DOHH2 (cell line): ENCODE measurements around the gene IFNA1.
A peak's percentile ranks its signal among the peaks of the same experiment; 100 is the strongest.

Source experiments
- H3F3A ChIP-seq: fragments of 200-600 bp; sonication (generic), shearing (Covaris generic); 2 replicates; pipeline ENCODE4 v1.6.0; 2016; ENCODE audit warnings: antibody characterized with exemption, mild to moderate bottlenecking; ENCODE audit not compliant: control insufficient read depth, insufficient read depth
- H3K27ac ChIP-seq: fragments of 200-600 bp; sonication (generic); 2 replicates; pipeline ENCODE4 v1.5.1; 2014; ENCODE audit warnings: low read depth, mild to moderate bottlenecking, low read length, moderate library complexity
- H3K27me3 ChIP-seq: fragments of 200-600 bp; sonication (generic); 2 replicates; pipeline ENCODE4 v1.6.1; 2014; ENCODE audit warnings: mild to moderate bottlenecking, low read length, mixed read lengths; ENCODE audit not compliant: control insufficient read depth
- H3K36me3 ChIP-seq: fragments of 200-600 bp; sonication (generic); 2 replicates; pipeline ENCODE4 v1.6.1; 2014; ENCODE audit warnings: mild to moderate bottlenecking, low read length, moderate library complexity, mixed read lengths; ENCODE audit not compliant: control insufficient read depth
- H3K4me1 ChIP-seq: fragments of 200-600 bp; sonication (generic); 2 replicates; pipeline ENCODE4 v1.6.1; 2014; ENCODE audit warnings: mild to moderate bottlenecking, low read length, mixed read lengths; ENCODE audit not compliant: control insufficient read depth
- H3K4me2 ChIP-seq: fragments of 200-600 bp; sonication (generic); 2 replicates; pipeline ENCODE4 v1.6.0; 2014; ENCODE audit warnings: mild to moderate bottlenecking, low read length, moderate library complexity
- H3K4me3 ChIP-seq: fragments of 200-600 bp; sonication (generic); 2 replicates; pipeline ENCODE4 v1.5.1; 2014; ENCODE audit warnings: mild to moderate bottlenecking, low read length, mixed read lengths
- H3K79me2 ChIP-seq: fragments of 200-600 bp; sonication (generic); 2 replicates; pipeline ENCODE4 v1.6.1; 2014; ENCODE audit warnings: mild to moderate bottlenecking, low read length, mixed read lengths; ENCODE audit not compliant: control insufficient read depth
- H3K9me2 ChIP-seq: fragments of 200-600 bp; sonication (generic); replicated peaks from 2 replicates; pipeline ENCODE4 v1.6.1; 2014; ENCODE audit warnings: mild to moderate bottlenecking, low read length, mixed read lengths; ENCODE audit not compliant: control insufficient read depth
- H3K9me3 ChIP-seq: fragments of 200-600 bp; sonication (generic); 2 replicates; pipeline ENCODE4 v1.6.1; 2014; ENCODE audit warnings: antibody characterized with exemption, low read length, mixed read lengths; ENCODE audit not compliant: control insufficient read depth, insufficient read depth
- H4K20me1 ChIP-seq: fragments of 200-600 bp; sonication (generic); 2 replicates; pipeline ENCODE4 v1.6.0; 2014; ENCODE audit warnings: low read depth, mild to moderate bottlenecking, antibody characterized with exemption, low read length, moderate library complexity; ENCODE audit not compliant: control insufficient read depth, insufficient read depth
- CTCF ChIP-seq: fragments of 200-600 bp; sonication (generic); IDR thresholded peaks from one replicate; pipeline ENCODE4 v1.5.1; 2014; ENCODE audit warnings: antibody characterized with exemption, mild to moderate bottlenecking, low read depth, low read length; ENCODE audit not compliant: poor library complexity, severe bottlenecking
- EZH2phosphoT487 ChIP-seq: fragments of 200-600 bp; sonication (generic); IDR thresholded peaks from 2 replicates; pipeline ENCODE4 v1.6.1; 2017; ENCODE audit warnings: borderline replicate concordance, mild to moderate bottlenecking, antibody characterized with exemption, low read length, moderate library complexity, mixed read lengths

IFNA1 gene

GRCh38 chr9:21440139-21440538 is at the start of gene IFNA1:
IFNA1 (plus strand) TSS chr9:21440439; CDS start chr9:21440508, 69 bp downstream.
- Histone ChIP-seq H3K4me3 (no peak within 1 kb of the TSS), H3K27me3 (peaks cover 13% of the 10 kb centered on the region), H3K36me3 (no peaks in the 10 kb centered on the region), H3K4me1 (no peaks in the 10 kb centered on the region), H3K79me2 (no peaks in the 10 kb centered on the region), H3K9me2 (no peaks in the 10 kb centered on the region), H3K27ac (no peak within 1 kb of the TSS), H3K9me3 (no peaks in the 10 kb centered on the region), H3K4me2 (no peak within 1 kb of the TSS), H3F3A (no peaks in the 10 kb centered on the region), H4K20me1 (no peaks in the 10 kb centered on the region)
- TF ChIP-seq EZH2phosphoT487, result no peak
- no peak for TF ChIP-seq CTCF

GRCh38 chr9:21392270-21392669 is 48.0 kb upstream of the IFNA1 start:
- peaks cover 49% of the 10 kb centered on the region for H3K27me3 ChIP-seq
- no peaks in the 10 kb centered on the region for H3F3A ChIP-seq
- no peaks in the 10 kb centered on the region for H3K36me3 ChIP-seq
- TF ChIP-seq EZH2phosphoT487, result no peak
- peak; percentile 33 for TF ChIP-seq CTCF
- H3K4me1 ChIP-seq, result peaks cover 5% of the 10 kb centered on the region; the same call in 1 of the 2 replicates
- H4K20me1 ChIP-seq, result 0 out of 2 replicates have a peak, but pooled peaks cover 2% of the 10 kb centered on the region
- H3K27ac ChIP-seq, result no peak overlapping the region
- H3K79me2 ChIP-seq, result no peaks in the 10 kb centered on the region
- no peak overlapping the region for H3K4me2 ChIP-seq
- no peaks in the 10 kb centered on the region for H3K9me3 ChIP-seq
- no peak overlapping the region for H3K4me3 ChIP-seq
- H3K9me2 ChIP-seq, result no peaks in the 10 kb centered on the region

GRCh38 chr9:21395778-21396717 is 44.2 kb upstream of the IFNA1 start:
- no peaks in the 10 kb centered on the region for H3K9me3 ChIP-seq
- H3F3A ChIP-seq, result no peaks in the 10 kb centered on the region
- H3K9me2 ChIP-seq, result no peaks in the 10 kb centered on the region
- TF ChIP-seq CTCF, result peak; percentile 92
- peak; percentile 85; the same call in 1 of the 2 replicates for TF ChIP-seq EZH2phosphoT487
- 0 out of 2 replicates have a peak, but pooled peaks cover 2% of the 10 kb centered on the region for H4K20me1 ChIP-seq
- H3K4me3 ChIP-seq, result peak overlapping the region; percentile 20
- peak overlapping the region; percentile 53 for H3K4me2 ChIP-seq
- peaks cover 42% of the 10 kb centered on the region for H3K27me3 ChIP-seq
- no peaks in the 10 kb centered on the region for H3K36me3 ChIP-seq
- H3K79me2 ChIP-seq, result no peaks in the 10 kb centered on the region
- H3K4me1 ChIP-seq, result peaks cover 5% of the 10 kb centered on the region; the same call in 1 of the 2 replicates
- no peak overlapping the region for H3K27ac ChIP-seq
